ENCODE data around the gene TSPAN33.

DNA sequence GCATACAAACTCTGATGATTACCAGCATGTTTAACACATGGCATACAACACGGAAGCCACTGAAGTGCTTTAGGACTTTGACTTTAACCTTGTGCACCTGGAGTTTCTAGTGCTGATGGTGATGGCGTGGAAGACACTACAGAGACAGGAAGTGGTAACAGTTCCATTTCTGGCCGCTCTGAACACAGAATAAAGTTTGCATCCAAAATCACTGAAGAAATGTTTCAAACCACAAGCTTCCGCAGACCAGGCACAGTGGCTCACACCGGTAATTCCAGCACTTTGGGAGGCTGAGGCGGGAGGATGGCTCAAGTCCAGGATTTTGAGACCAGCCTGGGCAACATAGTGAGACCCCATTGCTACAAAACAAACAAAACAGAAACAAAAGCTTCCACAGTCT is 49.2 kb upstream of the TSPAN33 start:
- no peak for TF ChIP-seq POLR2A (IDR thresholded peaks at IDR 0.05)
- TF ChIP-seq, protein P1, sequence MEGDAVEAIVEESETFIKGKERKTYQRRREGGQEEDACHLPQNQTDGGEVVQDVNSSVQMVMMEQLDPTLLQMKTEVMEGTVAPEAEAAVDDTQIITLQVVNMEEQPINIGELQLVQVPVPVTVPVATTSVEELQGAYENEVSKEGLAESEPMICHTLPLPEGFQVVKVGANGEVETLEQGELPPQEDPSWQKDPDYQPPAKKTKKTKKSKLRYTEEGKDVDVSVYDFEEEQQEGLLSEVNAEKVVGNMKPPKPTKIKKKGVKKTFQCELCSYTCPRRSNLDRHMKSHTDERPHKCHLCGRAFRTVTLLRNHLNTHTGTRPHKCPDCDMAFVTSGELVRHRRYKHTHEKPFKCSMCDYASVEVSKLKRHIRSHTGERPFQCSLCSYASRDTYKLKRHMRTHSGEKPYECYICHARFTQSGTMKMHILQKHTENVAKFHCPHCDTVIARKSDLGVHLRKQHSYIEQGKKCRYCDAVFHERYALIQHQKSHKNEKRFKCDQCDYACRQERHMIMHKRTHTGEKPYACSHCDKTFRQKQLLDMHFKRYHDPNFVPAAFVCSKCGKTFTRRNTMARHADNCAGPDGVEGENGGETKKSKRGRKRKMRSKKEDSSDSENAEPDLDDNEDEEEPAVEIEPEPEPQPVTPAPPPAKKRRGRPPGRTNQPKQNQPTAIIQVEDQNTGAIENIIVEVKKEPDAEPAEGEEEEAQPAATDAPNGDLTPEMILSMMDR (IDR thresholded peaks at IDR 0.05 in 4 of 5, conservative IDR thresholded peaks at IDR 0.05 in 1 of 5): no peak

Measured in gastrocnemius medialis (tissue), 4 donors.